H9 (cell line): ENCODE data around the gene ENPP1. TPM values are rescaled to one million over a fixed set of nuclear protein-coding genes. Genes with fewer than 3 reads are reported as not detected.

ENCODE experiments used
- DNase-seq: peaks from one replicate; pipeline ENCODE4 v3.0.0-alpha.2; 2017
- H2AFZ ChIP-seq: one replicate; pipeline ENCODE4 v1.6.1; 2013; ENCODE audit warnings: mild to moderate bottlenecking, low read length, control low read depth, moderate library complexity
- H2AK5ac ChIP-seq: 2 replicates; pipeline ENCODE4 v1.6.1; 2013; ENCODE audit warnings: low read length, control low read depth, mixed read lengths; ENCODE audit not compliant: insufficient read length
- H2BK120ac ChIP-seq: one replicate; pipeline ENCODE4 v1.6.1; 2013; ENCODE audit warnings: low read depth, mild to moderate bottlenecking, low read length, control low read depth, inconsistent platforms; ENCODE audit not compliant: poor library complexity, severe bottlenecking
- H2BK12ac ChIP-seq: 2 replicates; pipeline ENCODE4 v1.6.1; 2013; ENCODE audit warnings: low read length, control low read depth, mixed read lengths, low read depth; ENCODE audit not compliant: insufficient read length
- H2BK15ac ChIP-seq: 2 replicates; pipeline ENCODE4 v1.6.1; 2013; ENCODE audit warnings: low read depth, low read length, control low read depth
- H2BK20ac ChIP-seq: one replicate; pipeline ENCODE4 v1.6.1; 2013; ENCODE audit warnings: low read depth, mild to moderate bottlenecking, low read length, control low read depth, inconsistent platforms; ENCODE audit not compliant: poor library complexity, severe bottlenecking
- H2BK5ac ChIP-seq: 2 replicates; pipeline ENCODE4 v1.6.1; 2013; ENCODE audit warnings: low read length, control low read depth, mixed read lengths; ENCODE audit not compliant: insufficient read length
- H3K14ac ChIP-seq: 2 replicates; pipeline ENCODE4 v1.6.1; 2013; ENCODE audit warnings: low read length, control low read depth; ENCODE audit not compliant: insufficient read depth
- H3K18ac ChIP-seq: 2 replicates; pipeline ENCODE4 v1.6.1; 2013; ENCODE audit warnings: low read depth, mild to moderate bottlenecking, mixed read lengths, low read length, control low read depth; ENCODE audit not compliant: insufficient read length
- H3K23ac ChIP-seq: 2 replicates; pipeline ENCODE4 v1.6.1; 2013; ENCODE audit warnings: low read length, control low read depth, mixed read lengths, low read depth; ENCODE audit not compliant: insufficient read length
- H3K23me2 ChIP-seq: 2 replicates; pipeline ENCODE4 v1.6.1; 2013; ENCODE audit warnings: low read depth, mild to moderate bottlenecking, mixed read lengths, low read length, control low read depth; ENCODE audit not compliant: insufficient read length, poor library complexity, severe bottlenecking
- H3K27ac ChIP-seq: 2 replicates; pipeline ENCODE4 v1.5.1; 2013; ENCODE audit warnings: low read length, control low read depth, mixed read lengths, low read depth; ENCODE audit not compliant: insufficient read length
- H3K27me3 ChIP-seq: 2 replicates; pipeline ENCODE4 v1.6.1; 2013; ENCODE audit warnings: low read length, control low read depth, inconsistent platforms; ENCODE audit not compliant: insufficient read depth
- H3K4ac ChIP-seq: 2 replicates; pipeline ENCODE4 v1.6.1; 2013; ENCODE audit warnings: low read depth, mild to moderate bottlenecking, control low read depth, inconsistent platforms, low read length, moderate library complexity
- H3K4me1 ChIP-seq: 2 replicates; pipeline ENCODE4 v1.6.1; 2013; ENCODE audit warnings: low read length, control low read depth, inconsistent platforms; ENCODE audit not compliant: insufficient read depth
- H3K4me2 ChIP-seq: 2 replicates; pipeline ENCODE4 v1.6.1; 2013; ENCODE audit warnings: low read length, control low read depth, mixed read lengths; ENCODE audit not compliant: insufficient read length, insufficient read depth
- H3K56ac ChIP-seq: 2 replicates; pipeline ENCODE4 v1.6.1; 2013; ENCODE audit warnings: low read depth, mild to moderate bottlenecking, mixed read lengths, low read length, control low read depth; ENCODE audit not compliant: insufficient read length
- H3K79me1 ChIP-seq: 2 replicates; pipeline ENCODE4 v1.6.1; 2013; ENCODE audit warnings: low read depth, mild to moderate bottlenecking, moderate library complexity, low read length, control low read depth, inconsistent platforms; ENCODE audit not compliant: insufficient read depth, poor library complexity, severe bottlenecking
- H3K79me2 ChIP-seq: 2 replicates; pipeline ENCODE4 v1.6.1; 2013; ENCODE audit warnings: low read length, control low read depth, inconsistent platforms; ENCODE audit not compliant: insufficient read depth
- H3K9ac ChIP-seq: 2 replicates; pipeline ENCODE4 v1.6.1; 2013; ENCODE audit warnings: low read length, control low read depth, mixed read lengths; ENCODE audit not compliant: insufficient read length; ENCODE audit errors: extremely low read depth
- H3K9me3 ChIP-seq: one replicate; pipeline ENCODE4 v1.6.1; 2013; ENCODE audit warnings: low read depth, low read length, inconsistent platforms; ENCODE audit not compliant: control insufficient read depth
- H3T11ph ChIP-seq: one replicate; pipeline ENCODE4 v1.6.1; 2013; ENCODE audit warnings: mild to moderate bottlenecking, low read length, control low read depth, inconsistent platforms
- H4K20me1 ChIP-seq: one replicate; pipeline ENCODE4 v1.6.1; 2013; ENCODE audit not compliant: control insufficient read depth, insufficient read length, insufficient read depth
- H4K5ac ChIP-seq: 2 replicates; pipeline ENCODE4 v1.6.1; 2013; ENCODE audit warnings: low read depth, mild to moderate bottlenecking, mixed read lengths, low read length, control low read depth; ENCODE audit not compliant: insufficient read length
- H4K8ac ChIP-seq: replicated peaks from 2 replicates; pipeline ENCODE4 v1.6.1; 2013; ENCODE audit warnings: low read length, control low read depth, mixed read lengths, low read depth; ENCODE audit not compliant: insufficient read length
- H4K91ac ChIP-seq: 2 replicates; pipeline ENCODE4 v1.6.1; 2013; ENCODE audit warnings: low read depth, mild to moderate bottlenecking, moderate library complexity, mixed read lengths, low read length, control low read depth; ENCODE audit not compliant: insufficient read length
- H3K27ac Mint-ChIP-seq, 3 experiments: 2 replicates in 2 of 3; 3 replicates in 1 of 3; pipeline ENCODE4 v1.8.0; 2020 to 2021; ENCODE audit warnings: mixed read lengths in 3 of 3, mild to moderate bottlenecking in 1 of 3, moderate library complexity in 1 of 3
- H3K27me3 Mint-ChIP-seq: 2 replicates; pipeline ENCODE4 v1.8.0; 2021; ENCODE audit warnings: low read depth, mild to moderate bottlenecking, moderate library complexity, mixed read lengths
- H3K36me3 Mint-ChIP-seq, 3 experiments: 2 replicates in 2 of 3; 3 replicates in 1 of 3; pipeline ENCODE4 v1.8.0; 2020 to 2021; ENCODE audit warnings: low read depth in 3 of 3, mixed read lengths in 3 of 3; ENCODE audit not compliant: insufficient read depth in 1 of 3
- H3K4me1 Mint-ChIP-seq, 2 experiments: 2 replicates each; pipeline ENCODE4 v1.8.0; 2020; ENCODE audit warnings: mixed read lengths in 2 of 2
- H3K4me3 Mint-ChIP-seq, 2 experiments: 2 replicates in 1 of 2; 3 replicates in 1 of 2; pipeline ENCODE4 v1.8.0; 2020 to 2021; ENCODE audit warnings: mild to moderate bottlenecking in 2 of 2, mixed read lengths in 2 of 2, moderate library complexity in 1 of 2
- H3K9me3 Mint-ChIP-seq, 2 experiments: 2 replicates in 1 of 2; 3 replicates in 1 of 2; pipeline ENCODE4 v1.8.0; 2020; ENCODE audit warnings: mild to moderate bottlenecking in 2 of 2, mixed read lengths in 2 of 2, moderate library complexity in 1 of 2
- CTCF ChIP-seq: fragments of 200-600 bp; sonication (generic); conservative IDR thresholded peaks from 3 replicates; pipeline ENCODE4 v1.8.0; 2021; ENCODE audit warnings: antibody characterized with exemption, mild to moderate bottlenecking
- WGBS: extraction: QIAGEN DNeasy Blood & Tissue Kit; methylation state at CpG from one replicate; pipeline ENCODE4 v1.1.7; 2013; ENCODE audit warnings: missing lambda C conversion rate, low lambda C conversion rate, mixed read lengths; ENCODE audit not compliant: insufficient read length; ENCODE audit errors: extremely low coverage; 5-methylcytosine and 5-hydroxymethylcytosine counted together
- total RNA-seq: library from RNA; stranded (reverse); gene quantifications from 2 replicates; pipeline ENCODE4 v1.2.1, GENCODE V29; 2021

Gene ENPP1
- total RNA-seq, 1 experiment from 2014 or later: 22.5 TPM

DNA sequence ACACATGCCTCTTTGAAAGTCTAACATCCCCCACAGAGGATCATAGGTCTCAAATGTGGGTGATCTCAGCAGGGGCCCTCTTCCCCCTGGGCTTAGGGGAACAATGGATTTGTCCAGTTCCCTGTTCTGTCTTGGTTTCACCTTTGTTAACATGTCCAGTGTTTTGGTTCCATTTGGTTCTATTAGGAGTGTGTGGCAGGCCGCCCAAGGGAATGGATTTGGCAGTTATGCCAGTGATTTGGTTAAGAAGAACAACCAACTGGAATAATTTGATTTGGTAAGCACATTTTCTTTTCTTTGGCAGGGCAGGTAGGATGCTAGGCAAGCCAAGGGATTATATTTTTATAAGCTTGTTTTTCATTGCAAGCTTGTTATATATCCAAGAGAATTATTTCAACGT, 28.5 kb upstream of the ENPP1 start:
- H2BK20ac ChIP-seq: no peak overlapping the region
- no peak overlapping the region for H2BK5ac ChIP-seq
- no peak overlapping the region for H2BK12ac ChIP-seq
- no peak overlapping the region for H3K4me2 ChIP-seq
- H3K27ac Mint-ChIP-seq: no peak overlapping the region
- H3T11ph ChIP-seq: no peak overlapping the region
- no peak overlapping the region for H2AFZ ChIP-seq
- no peak overlapping the region for H4K91ac ChIP-seq
- no peak for DNase-seq
- H3K27me3 Mint-ChIP-seq: peaks cover 15% of the 10 kb centered on the region
- H4K20me1 ChIP-seq: no peaks in the 10 kb centered on the region
- H3K9ac ChIP-seq: no peak overlapping the region
- no peaks in the 10 kb centered on the region for H3K79me2 ChIP-seq
- H3K36me3 Mint-ChIP-seq: no peaks in the 10 kb centered on the region
- 0 out of 2 replicates have a peak, but pooled peaks cover 2% of the 10 kb centered on the region for H3K27me3 ChIP-seq
- no peak overlapping the region for H3K14ac ChIP-seq
- H3K27ac ChIP-seq: no peak overlapping the region
- H3K56ac ChIP-seq: no peak overlapping the region
- H3K4me3 Mint-ChIP-seq: no peak overlapping the region
- H3K23me2 ChIP-seq: peaks cover 2% of the 10 kb centered on the region
- H4K8ac ChIP-seq: no peak overlapping the region
- H3K4me1 ChIP-seq: no peaks in the 10 kb centered on the region
- no peak overlapping the region for H3K23ac ChIP-seq
- no peak overlapping the region for H3K18ac ChIP-seq
- no peaks in the 10 kb centered on the region for H3K9me3 ChIP-seq
- peaks cover 0 to 3% of the 10 kb centered on the region in 2 experiments; a peak in 1 of 4 replicates for H3K4me1 Mint-ChIP-seq
- no peaks in the 10 kb centered on the region for H3K79me1 ChIP-seq
- TF ChIP-seq CTCF: no peak
- H3K4ac ChIP-seq: no peak overlapping the region
- no peak overlapping the region for H2BK120ac ChIP-seq
- H2AK5ac ChIP-seq: no peak overlapping the region
- no CpG with 5 or more reads among the region's 2 CpGs for WGBS
- no peak overlapping the region for H4K5ac ChIP-seq
- no peak overlapping the region for H2BK15ac ChIP-seq
- H3K9me3 Mint-ChIP-seq: no peaks in the 10 kb centered on the region
